HPDE6-E6E7 (cell line): Measurements from ENCODE around the gene PDCD1LG2.
"Not testable (repeated sequence)": the region's sequence is repeated elsewhere in the genome, so short reads cannot be mapped to it uniquely, and the experiment has no call there.

Experiments
- DNase-seq: peaks from one replicate; pipeline ENCODE4 v3.0.0; 2011; ENCODE audit warnings: missing footprints; ENCODE audit errors: extremely low spot score

Gene PDCD1LG2

DNA sequence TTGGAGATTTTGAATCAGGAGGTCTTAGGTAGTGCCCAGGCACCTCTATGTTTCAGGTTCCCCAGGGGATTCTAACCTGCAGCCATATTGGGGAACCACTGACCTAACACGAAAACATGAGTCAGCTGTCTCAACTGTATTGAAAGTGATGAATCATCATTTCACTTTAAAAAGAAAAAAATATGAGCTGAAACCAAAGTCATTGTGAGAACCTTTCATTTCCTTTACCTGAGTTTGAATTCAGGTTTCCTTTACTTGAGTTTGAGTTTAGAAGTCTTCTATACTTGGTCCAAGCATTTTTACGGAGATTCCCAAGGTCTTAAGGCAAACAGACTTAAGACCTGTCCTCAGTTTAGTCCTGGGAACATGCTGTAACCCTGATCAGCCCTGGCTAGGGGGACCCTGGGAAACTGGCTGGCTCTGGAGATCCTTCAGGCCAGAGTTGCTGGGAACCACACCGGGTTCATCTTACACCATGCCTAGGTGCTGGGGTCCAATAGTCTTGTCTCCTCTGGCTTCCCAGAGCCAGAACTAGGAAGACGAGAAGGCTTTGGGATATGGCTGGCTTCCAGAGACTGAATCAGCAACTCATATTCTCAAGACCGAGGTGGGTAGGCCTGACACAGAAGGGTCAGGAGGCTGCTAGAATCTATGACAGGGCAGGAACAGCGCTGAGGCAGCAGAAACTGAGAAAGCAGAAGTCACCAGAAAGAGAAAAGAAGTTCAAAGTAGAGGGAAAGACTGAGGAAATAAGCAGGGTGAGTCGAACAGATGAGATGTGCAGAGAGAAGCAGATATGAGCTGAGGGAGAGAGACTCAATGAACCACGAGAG is 16.4 kb upstream of the PDCD1LG2 start:
- no peak for DNase-seq

DNA sequence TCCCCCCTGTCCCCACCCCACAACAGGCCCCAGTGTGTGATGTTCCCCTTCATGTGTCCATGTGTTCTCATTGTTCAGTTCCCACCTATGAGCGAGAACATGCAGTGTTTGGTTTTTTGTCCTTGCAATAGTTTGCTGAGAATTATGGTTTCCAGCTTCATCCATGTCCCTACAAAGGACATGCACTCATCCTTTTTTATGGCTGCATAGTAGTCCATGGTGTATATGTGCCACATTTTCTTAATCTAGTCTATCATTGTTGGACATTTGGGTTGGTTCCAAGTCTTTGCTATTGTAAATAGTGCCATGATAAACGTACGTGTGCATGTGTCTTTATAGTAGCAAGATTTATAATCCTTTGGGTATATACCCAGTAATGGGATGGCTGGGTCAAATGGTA is 15.6 kb upstream of the PDCD1LG2 start:
- not testable (repeated sequence) for DNase-seq

DNA sequence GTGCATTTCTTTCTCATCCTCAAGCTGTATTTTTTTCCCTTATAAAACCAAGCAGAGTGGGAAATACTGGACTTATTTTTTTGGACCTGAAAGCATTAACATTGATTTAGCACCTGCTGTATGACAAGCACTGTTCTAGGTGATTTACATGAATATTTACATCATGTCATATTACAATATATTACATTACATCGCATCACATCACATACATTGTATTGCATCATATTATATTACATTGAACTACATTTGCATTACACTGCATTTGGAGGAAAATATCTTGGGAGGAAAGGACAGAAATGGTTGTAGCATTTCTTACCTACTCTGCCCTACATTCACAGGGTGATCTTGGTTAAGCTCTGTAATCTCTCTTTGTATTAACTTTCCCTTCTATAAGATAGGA is 11.2 kb upstream of the PDCD1LG2 start:
- DNase-seq = no peak

DNA sequence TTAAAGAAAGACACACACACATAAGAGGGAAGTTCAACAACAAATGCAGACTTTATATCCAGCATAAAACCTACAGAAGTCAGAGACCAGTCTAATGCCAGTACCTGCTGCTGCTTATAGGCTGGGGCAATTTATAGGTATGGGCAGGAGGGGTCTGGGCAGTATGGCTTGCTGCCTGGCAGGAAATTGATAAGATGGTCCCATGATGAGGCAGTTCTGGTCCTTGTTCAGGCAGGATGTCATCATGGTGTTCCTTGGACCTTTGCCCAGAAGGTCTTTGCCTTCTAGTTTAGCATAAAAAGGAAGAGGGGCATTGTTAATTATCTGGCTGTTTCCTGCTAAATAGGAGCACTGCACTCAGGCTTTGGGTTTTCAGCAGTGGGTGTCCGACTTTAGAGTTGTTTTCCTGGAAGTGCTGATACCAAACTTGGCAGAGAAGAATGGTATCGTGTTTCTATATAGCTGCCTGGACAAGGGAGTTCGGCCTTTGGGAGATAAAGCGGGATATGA is 10.4 kb upstream of the PDCD1LG2 start:
- no peak for DNase-seq

DNA sequence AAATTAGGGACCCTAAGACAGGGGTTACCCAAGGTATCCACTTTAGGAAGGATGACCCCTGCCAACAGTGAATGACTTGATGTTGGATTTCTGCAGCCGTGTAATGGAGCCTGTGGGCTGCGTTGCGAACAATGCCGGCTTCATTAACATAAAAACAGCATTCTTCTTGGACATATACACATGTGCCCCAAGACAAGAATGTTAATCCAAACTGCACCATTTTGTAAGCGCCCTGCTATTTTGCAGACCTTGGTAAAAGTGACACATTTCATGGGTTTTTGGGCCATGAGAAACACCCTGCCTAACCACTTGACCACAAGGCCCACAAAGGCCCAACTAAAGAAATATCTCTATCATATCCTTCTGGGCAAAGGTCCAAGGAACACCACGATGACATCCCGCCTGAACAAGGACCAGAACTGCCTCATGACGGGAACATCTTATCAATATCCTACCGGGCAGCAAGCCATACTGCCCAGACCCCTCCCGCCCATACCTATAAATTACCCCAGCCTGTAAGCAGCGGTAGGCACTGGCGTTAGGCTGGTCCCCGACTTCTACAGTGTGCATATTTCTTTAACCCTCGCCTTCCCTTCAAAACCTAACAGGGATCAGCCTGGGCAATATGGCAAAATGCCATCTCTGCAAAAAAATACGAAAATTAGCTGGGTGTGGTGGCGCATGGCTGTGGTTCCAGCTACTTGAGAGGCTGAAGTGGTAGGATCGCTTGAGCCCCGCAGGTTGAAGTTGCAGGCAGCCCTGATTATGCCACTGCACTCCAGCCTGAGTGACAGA is 9.7 kb upstream of the PDCD1LG2 start:
- no peak for DNase-seq

DNA sequence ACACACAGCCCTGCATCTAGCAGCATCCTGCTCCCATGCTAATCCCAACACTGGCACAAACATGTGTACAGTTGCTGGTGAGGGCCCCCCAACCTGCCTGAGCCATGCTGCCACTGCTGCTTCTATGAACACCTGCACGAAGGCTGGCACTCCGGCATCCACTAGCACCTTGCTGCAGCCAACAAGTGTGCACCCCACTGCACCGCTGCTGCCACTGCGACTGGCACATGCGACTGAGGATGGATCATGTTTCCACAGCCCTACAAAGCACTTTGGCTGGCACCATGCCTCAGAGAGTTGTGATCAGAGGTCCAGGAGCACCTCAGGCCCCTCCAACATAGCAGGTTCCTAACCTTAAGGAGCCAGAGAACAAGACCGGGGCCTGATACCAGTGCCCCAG is 7.8 kb upstream of the PDCD1LG2 start:
- no peak for DNase-seq

DNA sequence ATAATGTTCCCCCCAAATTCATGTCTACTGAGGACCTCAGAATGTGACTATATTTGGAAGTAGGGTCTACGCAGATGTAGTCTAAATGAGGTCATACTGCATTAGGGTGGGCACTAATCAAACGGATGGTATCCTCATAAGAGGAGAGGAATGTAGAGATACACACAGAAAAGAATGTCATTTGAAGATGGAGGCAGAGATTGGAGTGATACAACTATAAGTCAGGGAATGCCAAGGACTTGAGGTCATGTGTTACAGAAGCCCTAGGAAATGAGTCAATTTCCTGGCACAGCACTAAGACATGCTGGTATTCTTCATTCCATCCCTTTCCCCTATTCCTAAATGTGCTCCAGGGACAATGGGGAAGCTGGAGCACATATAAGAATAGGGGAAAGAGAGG is 758 bp upstream of the PDCD1LG2 start:
- no peak for DNase-seq

DNA sequence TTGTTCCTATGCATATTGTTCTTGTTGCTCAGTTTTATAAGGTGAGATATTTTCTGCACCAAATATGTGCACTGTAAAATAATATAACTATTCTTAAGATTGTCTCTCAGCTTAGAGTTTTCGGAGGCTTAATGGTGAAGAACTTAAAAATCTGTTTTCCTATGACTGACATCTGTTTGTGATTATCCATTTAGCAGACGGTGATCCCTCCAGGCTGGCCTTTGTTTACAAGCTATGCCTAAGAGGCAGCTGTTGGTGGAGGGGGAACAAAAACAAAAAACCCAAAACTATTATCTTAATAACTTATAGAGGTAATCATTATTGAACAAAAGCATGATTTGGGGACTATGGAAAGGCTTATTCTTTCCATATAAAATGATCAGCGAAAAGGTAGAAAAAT is 658 bp downstream of the PDCD1LG2 start:
- DNase-seq = no peak

DNA sequence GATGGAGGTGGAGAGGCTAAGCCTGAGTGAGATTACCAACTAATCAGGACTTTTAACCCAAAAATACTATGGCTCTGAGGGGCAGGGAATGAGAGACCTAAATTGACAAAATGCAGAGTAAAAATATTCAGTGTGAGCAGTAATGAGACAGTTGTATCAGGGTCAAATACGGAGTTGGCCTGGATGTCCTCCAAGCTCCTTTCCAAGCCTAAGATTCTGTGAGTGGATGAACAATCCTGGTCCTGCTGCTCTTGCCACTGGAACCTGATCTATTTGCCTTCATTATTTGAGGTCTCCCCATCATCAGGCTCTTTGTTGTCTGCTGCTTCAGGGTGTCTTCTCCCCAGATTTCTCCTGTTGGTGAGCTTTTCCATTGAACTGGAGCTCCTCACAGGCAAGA is 1.1 kb downstream of the PDCD1LG2 start:
- no peak for DNase-seq

DNA sequence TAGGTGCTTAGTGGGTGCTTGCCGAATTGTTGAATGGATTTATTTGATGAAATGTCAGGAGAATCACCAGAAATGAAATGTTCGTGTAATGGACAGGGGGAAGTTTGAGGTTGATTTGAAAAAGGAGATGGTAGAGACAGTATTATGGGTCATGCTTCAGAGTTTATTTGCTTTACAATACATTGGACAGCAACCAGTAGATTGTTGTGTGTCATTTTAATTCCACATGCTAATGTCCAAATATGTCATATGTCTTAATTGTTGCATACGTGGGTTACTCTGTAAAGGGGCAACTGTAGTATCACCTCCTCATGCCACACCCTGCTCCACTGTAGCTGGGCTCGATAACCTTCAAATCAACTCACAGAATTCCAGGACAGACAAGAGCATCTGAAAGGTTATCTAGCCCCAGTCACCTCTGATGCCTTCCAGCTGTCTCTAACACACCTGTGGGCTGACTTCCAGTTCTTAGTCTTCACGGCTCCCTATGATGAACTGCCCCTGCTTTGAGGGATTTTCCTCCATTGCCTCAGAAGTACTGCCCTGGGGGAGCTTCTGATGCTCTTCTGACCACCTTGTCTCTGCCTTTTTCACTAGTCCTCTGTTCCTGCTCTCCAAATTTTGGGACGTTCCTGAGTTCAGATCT is 1.7 kb downstream of the PDCD1LG2 start:
- no peak for DNase-seq

DNA sequence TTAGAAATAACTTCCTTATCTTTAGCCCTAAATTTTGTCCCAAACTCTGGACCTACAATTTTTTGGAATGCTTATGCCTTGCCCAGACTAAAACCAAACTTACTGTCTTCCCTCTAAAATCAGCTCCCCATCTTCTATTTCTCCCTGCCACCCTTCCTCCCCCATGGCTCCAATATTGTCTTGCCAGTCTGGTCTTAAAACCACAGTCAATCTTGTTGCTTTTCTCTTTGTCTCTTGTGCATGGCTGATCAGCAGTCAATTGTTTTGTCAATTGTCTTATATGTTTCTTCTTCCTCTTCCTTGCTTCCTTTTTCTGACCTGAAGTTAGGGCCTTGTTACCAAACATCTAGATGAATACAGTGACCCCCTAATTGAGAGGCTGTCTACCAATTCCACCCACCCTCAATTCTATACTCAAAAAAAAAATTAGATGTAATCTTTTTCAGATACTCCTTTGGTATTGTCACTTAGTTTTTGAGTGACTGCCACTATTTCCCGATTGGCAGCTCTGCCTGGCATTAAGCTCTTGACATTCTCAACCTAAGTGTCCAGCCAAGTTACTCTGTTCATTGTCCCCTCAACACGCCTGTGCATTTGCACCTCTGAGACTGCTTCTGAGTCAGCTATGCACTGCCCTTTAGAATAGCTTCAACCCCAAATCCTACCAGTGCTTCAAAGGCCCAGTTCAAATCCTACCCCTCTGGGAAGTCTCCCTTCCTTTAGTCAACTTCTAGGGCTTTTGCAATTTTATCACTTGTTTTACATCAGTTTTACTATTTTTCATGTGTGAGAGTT is 2.5 kb downstream of the PDCD1LG2 start:
- DNase-seq = no peak

DNA sequence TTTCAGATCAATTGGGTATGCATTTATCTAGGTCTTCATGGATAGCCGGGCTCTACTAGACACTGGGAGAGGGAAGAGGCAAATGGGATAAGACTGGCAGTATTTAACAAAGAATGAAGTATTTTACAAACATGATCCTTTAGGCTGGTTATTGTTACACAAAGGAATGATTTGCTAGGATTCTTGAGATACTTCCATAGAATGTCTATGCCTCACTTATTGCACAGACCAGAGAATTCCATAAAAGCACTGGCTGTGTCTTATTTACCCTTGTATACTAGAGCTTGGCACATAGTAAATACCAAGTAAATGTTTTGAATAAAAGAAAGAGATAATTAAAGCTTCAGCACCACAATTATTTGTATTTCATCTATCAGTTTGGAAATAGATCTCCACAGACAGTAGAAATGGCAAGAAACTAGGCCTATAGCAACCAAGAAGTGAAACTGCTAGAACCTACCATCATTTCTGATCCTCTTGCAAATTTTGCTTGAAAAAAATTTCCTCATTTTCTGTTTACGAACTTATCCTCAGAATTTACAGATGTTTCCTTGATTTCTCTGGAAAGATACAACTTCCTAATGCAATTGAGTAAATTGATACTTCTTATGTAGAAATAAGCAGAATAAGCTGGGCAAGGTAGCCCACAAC is 3.8 kb downstream of the PDCD1LG2 start:
- DNase-seq = no peak

DNA sequence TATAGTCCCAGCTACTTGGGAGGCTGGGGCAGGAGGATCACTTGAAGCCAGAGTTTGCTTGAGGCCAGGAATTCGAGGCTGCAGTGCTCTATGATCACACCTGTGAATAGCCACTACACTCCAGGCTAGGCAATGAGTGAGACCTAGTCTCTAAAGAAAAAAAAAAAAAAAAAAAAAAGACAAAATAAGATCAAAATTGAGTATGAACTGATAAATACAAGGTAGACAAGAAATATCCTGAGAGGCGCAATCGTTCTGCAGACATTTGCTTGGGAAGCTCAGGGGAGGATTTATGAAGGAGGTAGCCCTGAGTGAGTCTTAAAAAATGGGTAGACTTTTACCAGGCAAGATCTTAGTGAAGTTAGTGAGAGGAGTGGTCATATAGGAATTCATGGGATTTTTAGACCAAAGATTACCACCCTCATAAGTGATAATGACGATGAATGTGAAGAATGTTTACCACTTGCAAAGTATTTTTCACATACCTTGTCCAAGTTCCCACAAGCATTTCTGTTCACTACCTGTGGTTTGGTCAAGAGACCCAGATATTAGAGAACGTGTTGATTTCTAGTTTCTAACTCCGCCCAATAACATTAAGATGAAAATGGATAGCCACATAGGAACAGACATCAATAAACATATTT is 4.4 kb downstream of the PDCD1LG2 start:
- no peak for DNase-seq

DNA sequence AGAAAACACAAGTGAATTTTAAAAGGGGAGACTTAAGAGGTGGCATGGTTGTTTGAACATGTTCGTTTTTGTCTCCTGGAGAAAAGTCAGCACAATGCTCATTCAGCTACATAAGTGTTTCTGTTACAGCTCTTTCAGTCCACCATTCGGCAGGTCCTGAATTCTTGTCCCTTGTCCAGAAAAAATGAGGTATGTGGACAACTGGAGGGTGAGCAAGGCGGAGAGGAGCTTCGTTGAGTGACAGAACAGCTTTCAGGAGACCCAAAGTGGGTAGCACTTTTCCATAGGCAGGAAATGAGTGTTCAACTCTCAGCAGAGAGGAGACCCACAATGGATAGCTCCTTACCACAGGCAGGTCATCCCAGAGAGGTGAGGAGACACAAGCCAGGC is 4.9 kb downstream of the PDCD1LG2 start:
- no peak for DNase-seq

DNA sequence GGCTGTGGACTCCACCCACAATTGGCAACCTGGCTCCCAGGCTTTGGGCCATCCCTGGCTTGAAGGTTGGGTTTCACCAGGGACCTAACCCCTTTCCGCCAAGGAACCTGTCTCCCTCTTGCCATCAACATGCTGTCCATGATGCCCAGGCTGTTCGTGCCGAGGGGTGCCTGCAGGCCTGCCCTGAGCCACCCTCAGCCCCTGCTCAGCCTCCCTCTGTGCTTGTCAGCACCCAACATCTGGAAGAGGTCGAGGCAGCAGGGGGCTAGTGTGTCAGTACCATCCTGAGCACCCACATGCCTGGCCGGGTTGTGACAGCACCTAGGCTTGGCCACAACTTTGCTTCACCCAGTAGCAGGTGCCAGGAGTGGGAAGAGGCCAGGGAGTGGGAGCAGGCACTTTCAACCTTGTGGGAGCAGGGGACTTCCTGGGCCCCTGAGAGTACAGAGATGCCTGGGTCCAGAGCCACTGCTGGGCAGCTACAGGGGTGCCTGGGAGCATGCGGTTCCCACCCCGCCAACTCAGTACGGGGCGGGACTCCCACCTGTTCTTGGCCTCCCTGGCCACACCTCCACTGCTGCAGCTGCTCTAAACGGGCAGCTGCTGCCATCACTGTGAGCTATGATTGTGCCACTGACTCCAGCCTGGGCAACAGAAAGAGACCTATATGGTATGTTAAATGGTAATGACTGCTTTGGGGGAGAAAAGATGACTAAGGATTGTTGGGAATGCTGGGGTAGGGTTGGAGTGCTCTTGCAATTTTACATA is 6.3 kb downstream of the PDCD1LG2 start:
- DNase-seq = no peak

DNA sequence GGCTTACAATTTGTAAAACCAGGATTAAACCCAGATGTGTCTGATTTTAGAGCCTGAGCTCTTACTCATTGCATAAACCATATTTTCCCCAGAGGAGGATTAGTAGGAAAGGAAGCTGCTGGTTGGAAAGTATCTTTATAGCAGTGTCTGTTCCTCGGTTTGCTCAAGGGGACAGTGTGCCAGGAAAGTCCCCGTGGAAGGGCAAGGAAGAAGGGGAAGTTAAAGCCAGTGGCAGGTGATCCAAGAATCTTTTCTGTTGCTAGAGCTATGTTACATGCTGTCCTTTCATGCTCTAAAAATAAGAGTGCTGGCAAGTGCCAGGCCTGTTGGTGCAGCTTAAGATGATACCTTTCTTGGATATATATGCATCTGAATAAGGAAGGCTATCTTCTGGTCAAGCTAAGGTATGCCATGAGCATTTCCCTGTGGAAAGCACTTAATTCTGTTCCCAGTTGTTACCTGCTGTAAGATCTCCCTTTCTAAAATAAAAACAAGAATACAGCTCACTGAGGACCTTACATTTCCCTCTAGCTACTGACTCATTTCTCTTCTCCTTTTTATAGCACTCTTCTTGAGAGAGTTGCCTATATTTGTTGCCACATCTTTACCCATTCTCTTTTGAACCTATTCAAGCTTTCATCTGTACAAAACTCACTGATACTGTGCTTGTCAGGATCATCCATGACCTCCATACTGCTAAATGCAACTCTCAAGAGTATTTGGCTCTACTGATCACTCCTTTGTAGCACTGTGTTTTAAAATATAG is 8.0 kb downstream of the PDCD1LG2 start:
- DNase-seq = no peak

DNA sequence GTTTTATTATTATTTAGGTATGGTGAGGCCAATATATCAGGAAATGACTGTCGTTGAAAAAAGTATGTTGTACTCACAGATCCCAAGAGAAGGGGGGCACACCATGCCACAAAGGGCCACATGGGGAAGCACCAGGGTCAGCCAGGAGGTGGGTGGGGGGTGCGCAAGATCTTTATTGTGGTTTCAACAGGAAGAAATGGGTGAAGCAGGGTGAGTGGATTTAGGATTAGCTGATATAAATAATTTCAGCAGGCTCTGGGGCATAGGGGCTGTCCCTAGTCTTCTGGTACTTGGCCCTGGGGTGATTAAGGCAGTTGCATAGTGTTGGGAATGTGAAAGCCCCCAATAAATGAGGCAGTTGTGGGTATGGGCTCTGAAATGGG is 8.6 kb downstream of the PDCD1LG2 start:
- DNase-seq = no peak

DNA sequence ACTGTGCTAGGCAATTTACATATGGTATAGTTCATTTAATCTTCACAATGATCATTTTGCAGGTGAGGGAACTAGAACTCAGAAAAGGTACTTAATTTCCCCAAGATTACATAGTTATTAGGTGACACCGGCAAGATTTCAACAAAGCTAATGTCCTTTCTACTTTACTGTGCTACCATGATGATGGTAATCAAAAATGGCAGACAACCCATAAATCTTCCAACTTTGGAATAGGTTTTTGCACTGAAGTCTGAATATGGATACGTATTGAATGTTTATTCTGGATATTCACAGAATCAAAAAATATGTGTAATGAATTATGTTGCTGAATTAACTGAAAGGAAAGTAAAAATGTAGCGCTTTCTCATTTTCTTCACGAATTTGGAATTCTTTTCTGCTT is 13.8 kb downstream of the PDCD1LG2 start:
- DNase-seq = no peak

DNA sequence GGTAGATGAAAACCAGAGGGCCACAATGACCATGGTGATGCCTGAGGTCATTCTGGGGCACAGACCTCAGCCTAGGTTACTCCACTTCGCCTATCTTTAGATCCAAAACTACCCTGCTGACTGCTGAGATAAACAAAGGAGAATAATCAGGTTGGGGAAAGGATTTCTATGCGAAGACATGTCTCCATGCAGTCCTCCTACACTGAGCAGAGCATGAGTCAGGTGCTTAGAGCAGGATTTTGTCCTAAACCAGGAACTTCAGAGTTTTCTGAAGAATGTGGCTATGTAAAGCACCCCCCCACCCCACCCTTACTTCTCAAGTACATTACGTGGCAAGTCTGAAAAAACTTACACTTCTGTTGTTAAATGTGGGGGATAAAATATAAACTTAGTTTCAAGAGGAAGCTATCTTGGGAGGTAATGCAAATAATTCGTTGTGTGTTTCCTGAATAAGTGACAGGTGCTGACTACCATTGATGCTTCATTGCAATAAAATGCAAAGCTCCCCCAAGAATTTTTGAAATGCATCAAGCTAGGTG is 19.4 kb downstream of the PDCD1LG2 start:
- DNase-seq = no peak
